ENCODE results near the gene HOXA7. TPM values are rescaled to one million over a fixed set of nuclear protein-coding genes. Genes with fewer than 3 reads are reported as not detected.

HOXA7 gene
- total and polyA plus RNA-seq, 7 donors = 4.7 to 23.9 (median 9.1) TPM

DNA sequence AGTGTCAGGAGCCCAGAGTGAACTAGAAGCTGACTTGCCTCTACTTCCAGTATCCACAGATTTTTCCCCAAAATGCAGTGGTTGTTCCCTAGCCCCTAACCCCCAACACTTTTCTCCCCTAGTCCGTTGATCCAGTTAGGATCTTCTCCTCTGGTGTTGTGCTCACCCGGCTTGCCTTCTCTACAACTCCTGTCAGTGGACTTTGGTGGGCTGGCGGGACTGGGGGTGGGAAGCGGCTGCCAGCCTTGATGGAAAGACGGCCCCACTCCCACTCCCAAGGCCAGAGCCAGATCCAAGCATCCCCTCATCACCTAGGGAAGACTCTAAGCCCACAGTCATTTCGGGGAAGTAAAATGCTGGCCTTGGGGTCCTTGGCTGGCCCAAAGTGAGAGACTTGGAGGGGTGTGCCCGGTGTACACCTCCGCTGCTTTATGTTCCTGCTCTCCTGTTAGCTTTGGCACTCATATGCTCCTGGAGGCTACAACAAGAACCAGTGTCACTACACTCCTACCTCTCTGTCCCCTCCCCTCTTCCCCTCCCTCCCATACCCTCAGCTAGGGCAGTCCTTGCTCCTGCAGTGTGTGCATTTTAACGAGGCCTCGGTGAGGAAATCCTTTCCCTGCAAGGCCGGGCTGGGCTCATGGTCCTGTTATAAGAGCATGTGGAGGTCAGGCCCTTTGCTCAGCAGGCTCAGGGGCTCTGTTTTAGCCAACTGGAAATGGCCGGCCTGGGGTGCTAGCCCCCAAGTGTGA lies 18.6 kb upstream of the HOXA7 start:
- Histone ChIP-seq H3K4me1 (peaks cover 0 to 33% (median 18%) of the 10 kb centered on the region in 4 donors), H3K36me3 (no peaks in the 10 kb centered on the region), H3K27ac (peak overlapping the region in 3 of 4 donors; percentile 97 to 98 (median 98)), H3K27me3 (no peaks in the 10 kb centered on the region), H3K9me3 (no peaks in the 10 kb centered on the region), H3K4me3 (peak overlapping the region; percentile 48 to 85 (median 82))
- TF ChIP-seq POLR2A (IDR thresholded peaks at IDR 0.05) (peak; percentile 55 to 77), EP300 (IDR thresholded peaks at IDR 0.05) (no peak), POLR2AphosphoS5 (IDR thresholded peaks at IDR 0.05) (peak; percentile 71 to 85 (median 78))
- TF ChIP-seq, protein P1, sequence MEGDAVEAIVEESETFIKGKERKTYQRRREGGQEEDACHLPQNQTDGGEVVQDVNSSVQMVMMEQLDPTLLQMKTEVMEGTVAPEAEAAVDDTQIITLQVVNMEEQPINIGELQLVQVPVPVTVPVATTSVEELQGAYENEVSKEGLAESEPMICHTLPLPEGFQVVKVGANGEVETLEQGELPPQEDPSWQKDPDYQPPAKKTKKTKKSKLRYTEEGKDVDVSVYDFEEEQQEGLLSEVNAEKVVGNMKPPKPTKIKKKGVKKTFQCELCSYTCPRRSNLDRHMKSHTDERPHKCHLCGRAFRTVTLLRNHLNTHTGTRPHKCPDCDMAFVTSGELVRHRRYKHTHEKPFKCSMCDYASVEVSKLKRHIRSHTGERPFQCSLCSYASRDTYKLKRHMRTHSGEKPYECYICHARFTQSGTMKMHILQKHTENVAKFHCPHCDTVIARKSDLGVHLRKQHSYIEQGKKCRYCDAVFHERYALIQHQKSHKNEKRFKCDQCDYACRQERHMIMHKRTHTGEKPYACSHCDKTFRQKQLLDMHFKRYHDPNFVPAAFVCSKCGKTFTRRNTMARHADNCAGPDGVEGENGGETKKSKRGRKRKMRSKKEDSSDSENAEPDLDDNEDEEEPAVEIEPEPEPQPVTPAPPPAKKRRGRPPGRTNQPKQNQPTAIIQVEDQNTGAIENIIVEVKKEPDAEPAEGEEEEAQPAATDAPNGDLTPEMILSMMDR (IDR thresholded peaks at IDR 0.05) = no peak
- WGBS, 2 donors = 9 to 58% methylated on average over 12 of the region's 12 CpGs
- intact Hi-C loops (cut with DNase I) = no loop called here
- peak; percentile 87 for DNase-seq

DNA sequence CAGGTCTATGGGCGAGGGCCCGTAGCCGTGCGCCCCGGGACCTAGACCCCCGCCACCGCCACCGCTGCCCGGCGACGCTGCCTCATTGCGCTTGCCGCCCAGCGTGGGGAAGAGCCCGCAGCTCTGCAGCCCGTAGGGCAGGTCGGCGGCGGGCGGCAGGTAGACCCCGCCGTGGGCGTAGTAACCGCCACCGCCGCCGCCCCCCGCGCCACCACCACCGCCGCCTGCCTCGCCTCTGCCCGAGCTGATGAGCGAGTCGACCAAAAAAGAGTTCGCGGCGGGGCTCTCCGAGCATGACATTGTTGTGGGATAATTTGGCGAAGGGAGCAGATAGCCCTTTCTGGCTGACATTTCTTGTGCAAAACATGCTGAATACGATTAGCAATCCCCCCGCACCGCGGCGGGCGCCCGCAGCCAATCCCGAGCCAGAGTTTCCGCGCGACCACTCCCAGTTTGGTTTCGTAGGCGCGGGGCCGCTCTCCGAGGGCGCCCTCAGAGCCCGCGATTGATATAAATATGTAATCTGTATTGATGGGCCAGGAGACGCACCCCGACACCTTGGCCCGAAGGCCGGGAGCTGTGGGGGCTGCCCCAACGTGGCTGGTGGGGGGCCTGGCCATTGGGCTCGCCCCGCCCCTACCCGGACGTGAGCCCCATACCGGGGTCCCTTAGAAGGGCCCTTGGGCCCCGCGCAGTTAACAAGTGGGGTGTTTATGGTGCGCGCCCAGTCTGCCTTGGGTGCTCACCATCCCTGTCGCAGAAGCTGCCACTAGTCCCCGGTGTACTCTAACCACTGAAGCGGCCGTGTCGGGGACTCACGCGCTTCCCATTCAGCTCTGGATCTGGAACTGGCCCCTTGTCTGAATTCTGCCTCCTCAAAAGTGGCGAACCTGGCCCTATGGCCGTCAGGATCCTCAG lies 17.7 kb upstream of the HOXA7 start, which contains the start of gene HOXA10:
Gene HOXA10, minus strand, starts transcription at position 365 of the 918 bp plus-strand sequence. Its CDS starts 14 bp downstream, at position 351.
- H3K4me1 ChIP-seq = peaks cover 0 to 31% (median 17%) of the 10 kb centered on the region in 4 donors
- peak; percentile 88 for DNase-seq
- no peak for TF ChIP-seq EP300 (IDR thresholded peaks at IDR 0.05)
- peak; percentile 45 to 75 (median 66) for TF ChIP-seq POLR2AphosphoS5 (IDR thresholded peaks at IDR 0.05)
- TF ChIP-seq, protein P1 (IDR thresholded peaks at IDR 0.05) = no peak
- TF ChIP-seq POLR2A (IDR thresholded peaks at IDR 0.05) = peak; percentile 33 to 52
- WGBS, 2 donors = 1 to 4% methylated on average over 82 of the region's 82 CpGs
- no peaks in the 10 kb centered on the region for H3K9me3 ChIP-seq
- H3K4me3 ChIP-seq = peak within 1 kb of the TSS; percentile 47 to 85 (median 82)
- H3K27ac ChIP-seq = peak within 1 kb of the TSS in 3 of 4 donors; percentile 97 to 98 (median 98)
- H3K27me3 ChIP-seq = no peaks in the 10 kb centered on the region
- intact Hi-C loops (cut with DNase I) = no loop called here
- H3K36me3 ChIP-seq = no peaks in the 10 kb centered on the region

DNA sequence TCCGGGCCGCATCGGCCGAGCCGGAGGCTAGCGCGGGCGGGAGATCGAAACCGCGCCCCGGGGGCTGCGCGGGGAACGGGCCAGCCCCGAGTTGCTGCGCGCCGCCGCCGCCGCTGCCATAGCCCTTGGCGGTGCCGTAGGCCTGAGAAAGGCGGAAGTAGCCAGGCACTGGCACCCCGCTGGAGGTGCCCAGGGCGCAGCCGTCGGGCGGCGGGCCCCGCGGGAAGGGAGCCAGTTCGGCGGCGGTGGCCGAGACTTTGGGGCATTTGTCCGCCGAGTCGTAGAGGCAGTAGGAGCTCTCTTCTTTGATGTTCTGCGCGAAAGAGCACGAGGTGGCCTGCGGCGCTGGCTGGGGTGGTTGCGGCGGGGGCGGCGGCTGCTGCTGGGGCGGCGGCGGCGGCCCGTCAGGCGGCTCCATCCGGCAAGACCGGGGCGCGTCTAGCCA lies 17.1 kb upstream of the HOXA7 start:
- DNase-seq = peak; percentile 74
- Histone ChIP-seq H3K27ac (peak overlapping the region in 3 of 4 donors; percentile 97 to 98 (median 98)), H3K4me1 (peaks cover 0 to 31% (median 17%) of the 10 kb centered on the region in 4 donors), H3K36me3 (no peaks in the 10 kb centered on the region), H3K9me3 (no peaks in the 10 kb centered on the region), H3K4me3 (peak overlapping the region; percentile 47 to 85 (median 82)), H3K27me3 (no peaks in the 10 kb centered on the region)
- WGBS, 2 donors = 0 to 1% methylated on average over 59 of the region's 59 CpGs
- TF ChIP-seq, protein P1 (IDR thresholded peaks at IDR 0.05) = no peak
- TF ChIP-seq POLR2AphosphoS5 (IDR thresholded peaks at IDR 0.05) = peak in 1 of 4 donors; percentile 20
- intact Hi-C loops (cut with DNase I) = no loop called here

DNA sequence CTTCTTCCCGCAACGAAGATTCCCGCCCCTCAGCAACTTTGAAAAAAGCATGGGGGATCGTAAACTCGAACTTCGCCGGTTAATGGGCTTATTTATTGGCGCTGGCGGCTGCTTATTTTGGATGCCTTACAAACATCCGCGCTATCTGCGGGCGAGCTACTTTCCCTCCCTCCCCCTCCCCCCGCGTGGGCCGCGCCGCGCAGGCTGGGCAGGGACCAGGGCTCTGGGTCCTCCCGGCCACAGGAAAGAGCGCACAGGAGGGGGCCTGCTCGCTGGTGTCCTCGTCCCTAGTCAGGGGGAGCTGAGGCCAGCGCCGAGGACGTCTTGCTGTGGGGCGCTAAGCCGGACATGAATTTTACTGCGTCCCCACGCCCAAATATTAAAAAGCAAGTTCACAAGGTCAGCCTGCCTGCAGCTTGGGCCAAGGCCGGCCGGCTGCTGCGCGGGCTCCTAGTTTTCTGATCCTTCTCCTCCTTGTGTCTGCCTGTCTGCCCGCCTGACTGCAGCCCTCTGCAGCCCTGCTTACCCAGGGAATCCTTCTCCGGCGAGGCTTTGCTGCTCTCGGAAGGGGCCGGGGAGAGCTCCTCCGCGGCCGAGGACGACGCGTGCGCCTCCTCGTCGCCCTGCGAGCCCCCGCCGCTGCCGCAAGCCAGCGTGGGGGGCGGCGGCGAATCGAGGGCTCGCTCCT lies 16.5 kb upstream of the HOXA7 start:
- peak overlapping the region; percentile 47 to 85 (median 82) for H3K4me3 ChIP-seq
- intact Hi-C loops (cut with DNase I) = no loop called here
- peak; percentile 95 for DNase-seq
- H3K27ac ChIP-seq = peak overlapping the region in 3 of 4 donors; percentile 97 to 98 (median 98)
- WGBS, 2 donors = 1% methylated on average over 58 of the region's 58 CpGs
- no peaks in the 10 kb centered on the region for H3K36me3 ChIP-seq
- H3K4me1 ChIP-seq = peaks cover 0 to 31% (median 20%) of the 10 kb centered on the region in 4 donors
- no peaks in the 10 kb centered on the region for H3K9me3 ChIP-seq
- no peaks in the 10 kb centered on the region for H3K27me3 ChIP-seq
- TF ChIP-seq, protein P1 (IDR thresholded peaks at IDR 0.05) = no peak
- peak; percentile 70 to 86 for TF ChIP-seq POLR2A (IDR thresholded peaks at IDR 0.05)
- TF ChIP-seq EP300 (IDR thresholded peaks at IDR 0.05) = peak in 1 of 4 donors; percentile 73
- TF ChIP-seq POLR2AphosphoS5 (IDR thresholded peaks at IDR 0.05) = peak; percentile 82 to 93 (median 90)
